ENCODE data around the gene LYPD1. TPM values are rescaled to one million over a fixed set of nuclear protein-coding genes. Genes with fewer than 3 reads are reported as not detected.
A peak's percentile ranks its signal among the peaks of the same experiment; 100 is the strongest.

The LYPD1 gene
- total and polyA plus RNA-seq, 2 experiments from 2014 or later, result 1.5 to 4.2 TPM

- no peak for TF ChIP-seq ETS1 (IDR thresholded peaks at IDR 0.05)
- no peak for TF ChIP-seq ZNF331 (CRISPR knock-in tag; IDR thresholded peaks at IDR 0.05; ENCODE audit: low read depth)
- no peak for TF ChIP-seq STAT1 (IDR thresholded peaks at IDR 0.05; ENCODE audit: unreplicated experiment)
- TF ChIP-seq EZH2phosphoT487 (IDR thresholded peaks at IDR 0.05; ENCODE audit: unreplicated experiment), result no peak
- no peak for TF ChIP-seq NANOG (IDR thresholded peaks at IDR 0.05; ENCODE audit: borderline replicate concordance)
- TF ChIP-seq REST (IDR thresholded peaks at IDR 0.05; ENCODE audit: unreplicated experiment), result no peak
- TF ChIP-seq CREB1 (CRISPR knock-in tag; IDR thresholded peaks at IDR 0.05; ENCODE audit: low read depth), result no peak
- no peak for TF ChIP-seq POLR2AphosphoS5 (IDR thresholded peaks at IDR 0.05; ENCODE audit: low read depth)
- TF ChIP-seq CTCF (conservative IDR thresholded peaks at IDR 0.05; ENCODE audit: low read depth in 2 of 2), result no peak
- TF ChIP-seq JUNB (IDR thresholded peaks at IDR 0.05; ENCODE audit: unreplicated experiment), result no peak
These were observed 72.8 kb downstream of the LYPD1 start (continued) for GRCh38 chr2:132597166-132597565.

- Histone ChIP-seq H2AFZ (peak overlapping the region; percentile 38; the same call in 1 of the 2 replicates), H4K20me1 (replicated peaks; ENCODE audit: insufficient read depth) (no peaks in the 10 kb centered on the region), H3K9me2 (ENCODE audit: insufficient read depth) (peaks cover 11% of the 10 kb centered on the region), H3K27ac (ENCODE audit: low read depth) (no peak overlapping the region), H3K4me1 (ENCODE audit: insufficient read depth) (peaks cover 7% of the 10 kb centered on the region; the same call in 1 of the 2 replicates), H3K36me3 (ENCODE audit: insufficient read depth) (no peaks in the 10 kb centered on the region), H3K79me2 (replicated peaks; ENCODE audit: insufficient read depth) (no peaks in the 10 kb centered on the region), H3F3A (replicated peaks; ENCODE audit: low read depth) (no peaks in the 10 kb centered on the region), H3K4me3 (no peak overlapping the region), H3K27me3 (ENCODE audit: insufficient read depth) (no peaks in the 10 kb centered on the region), H3K4me2 (no peak overlapping the region)
- no peak overlapping the region for H3K4me3 Mint-ChIP-seq
- no peaks in the 10 kb centered on the region for H3K9me3 Mint-ChIP-seq
- DNase-seq (ENCODE audit: low spot score) (no peak), ATAC-seq (no peak)
- H3K4me1 Mint-ChIP-seq, result peaks cover 9% of the 10 kb centered on the region
- peaks cover under 1% of the 10 kb centered on the region for H3K27me3 Mint-ChIP-seq (ENCODE audit: insufficient read depth, low read depth, poor library complexity)
- no peak overlapping the region for H3K27ac Mint-ChIP-seq
- H3K36me3 Mint-ChIP-seq (ENCODE audit: low read depth), result no peaks in the 10 kb centered on the region
- TF ChIP-seq STAT1 (IDR thresholded peaks at IDR 0.05; ENCODE audit: unreplicated experiment) (no peak), NANOG (IDR thresholded peaks at IDR 0.05; ENCODE audit: borderline replicate concordance) (no peak), ZNF462 (CRISPR knock-in tag; IDR thresholded peaks at IDR 0.05) (no peak), ETS1 (IDR thresholded peaks at IDR 0.05) (no peak), EZH2phosphoT487 (IDR thresholded peaks at IDR 0.05; ENCODE audit: unreplicated experiment) (no peak), POLR2AphosphoS5 (IDR thresholded peaks at IDR 0.05; ENCODE audit: low read depth) (no peak)
These were observed 74.3 kb downstream of the LYPD1 start for GRCh38 chr2:132595693-132596092.
